ENCODE data around the gene DNHD1.

DNA sequence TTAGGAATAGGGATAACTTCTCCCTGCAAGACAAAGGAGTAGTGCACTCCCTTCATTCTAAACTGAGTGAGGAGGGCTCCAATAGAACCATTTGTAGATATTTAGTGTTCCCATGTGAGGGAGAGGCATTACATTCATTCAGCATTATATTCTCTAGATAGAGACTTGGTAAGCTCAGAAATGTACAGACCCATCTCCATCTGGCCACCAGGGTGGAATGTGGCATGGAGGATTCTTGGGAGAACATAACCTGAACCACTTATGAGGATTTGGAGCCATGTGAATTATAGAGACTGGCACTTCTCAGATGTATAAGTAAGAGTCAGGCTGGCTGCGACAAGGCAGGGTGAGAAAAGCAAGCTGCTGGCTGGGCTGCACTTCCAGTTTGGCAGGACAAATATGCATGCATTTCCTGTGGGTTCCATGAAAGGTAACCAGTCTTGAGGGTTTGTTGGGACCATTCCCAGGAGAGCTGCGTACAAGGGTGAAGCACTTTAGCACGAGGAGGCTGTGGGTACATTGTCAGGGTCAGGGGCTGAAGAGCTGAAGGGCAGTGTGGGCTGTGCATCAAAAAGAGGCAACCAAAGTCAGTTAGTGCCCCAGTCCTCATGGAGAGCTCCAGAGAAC, 97.2 kb downstream of the DNHD1 start:
- TF ChIP-seq SMARCC2 (IDR thresholded peaks at IDR 0.05; ENCODE audit: low read depth) (no peak), ZC3H4 (CRISPR knock-in tag; IDR thresholded peaks at IDR 0.05; ENCODE audit: borderline replicate concordance) (no peak), FUS (optimal IDR thresholded peaks at IDR 0.05; ENCODE audit: low read depth, low read length) (no peak), DACH1 (IDR thresholded peaks at IDR 0.05; ENCODE audit: partially characterized antibody) (no peak), PHF20 (IDR thresholded peaks at IDR 0.05; ENCODE audit: partially characterized antibody) (no peak), SMARCE1 (IDR thresholded peaks at IDR 0.05) (no peak)
- TF ChIP-seq, protein P1, sequence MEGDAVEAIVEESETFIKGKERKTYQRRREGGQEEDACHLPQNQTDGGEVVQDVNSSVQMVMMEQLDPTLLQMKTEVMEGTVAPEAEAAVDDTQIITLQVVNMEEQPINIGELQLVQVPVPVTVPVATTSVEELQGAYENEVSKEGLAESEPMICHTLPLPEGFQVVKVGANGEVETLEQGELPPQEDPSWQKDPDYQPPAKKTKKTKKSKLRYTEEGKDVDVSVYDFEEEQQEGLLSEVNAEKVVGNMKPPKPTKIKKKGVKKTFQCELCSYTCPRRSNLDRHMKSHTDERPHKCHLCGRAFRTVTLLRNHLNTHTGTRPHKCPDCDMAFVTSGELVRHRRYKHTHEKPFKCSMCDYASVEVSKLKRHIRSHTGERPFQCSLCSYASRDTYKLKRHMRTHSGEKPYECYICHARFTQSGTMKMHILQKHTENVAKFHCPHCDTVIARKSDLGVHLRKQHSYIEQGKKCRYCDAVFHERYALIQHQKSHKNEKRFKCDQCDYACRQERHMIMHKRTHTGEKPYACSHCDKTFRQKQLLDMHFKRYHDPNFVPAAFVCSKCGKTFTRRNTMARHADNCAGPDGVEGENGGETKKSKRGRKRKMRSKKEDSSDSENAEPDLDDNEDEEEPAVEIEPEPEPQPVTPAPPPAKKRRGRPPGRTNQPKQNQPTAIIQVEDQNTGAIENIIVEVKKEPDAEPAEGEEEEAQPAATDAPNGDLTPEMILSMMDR (IDR thresholded peaks at IDR 0.05 in 2 of 3, conservative IDR thresholded peaks at IDR 0.05 in 1 of 3; ENCODE audit: insufficient read depth in 2 of 3, low read depth in 1 of 3, low read length in 3 of 3) = no peak
